Fibroblast of villous mesenchyme (primary cell): Measurements from ENCODE around the gene C20orf141. TPM values are rescaled to one million over a fixed set of nuclear protein-coding genes. Genes with fewer than 3 reads are reported as not detected.

Experiments used
- DNase-seq: peaks from one replicate; pipeline ENCODE4 v3.0.0-alpha.2; 2010; ENCODE audit warnings: low read depth
- H3K4me3 ChIP-seq: 2 replicates; pipeline ENCODE4 v1.5.1; 2011; ENCODE audit warnings: low read depth, mild to moderate bottlenecking, low read length
- CTCF ChIP-seq: IDR thresholded peaks from 2 replicates; pipeline ENCODE4 v1.5.1; 2012; ENCODE audit warnings: low read depth, mild to moderate bottlenecking, low read length; ENCODE audit not compliant: insufficient read depth
- total RNA-seq: library from RNA; depleted of rRNA; stranded (reverse); fragments of >200 nt; gene quantifications from 2 replicates; pipeline ENCODE4 v1.2.3, GENCODE V29; 2012

C20orf141 gene
- total RNA-seq, 1 donor = not detected

- H3K4me3 ChIP-seq = no peak overlapping the region
- TF ChIP-seq CTCF = no peak
- no peak for DNase-seq
Observed at GRCh38 chr20:2795451-2795850, 19.3 kb upstream of the C20orf141 start.

- DNase-seq = no peak
- no peak for TF ChIP-seq CTCF
- H3K4me3 ChIP-seq = no peak overlapping the region
Observed at GRCh38 chr20:2796011-2796660, 18.7 kb upstream of the C20orf141 start.

GRCh38 chr20:2797136-2797983, 17.4 kb upstream of the C20orf141 start:
- DNase-seq = no peak
- TF ChIP-seq CTCF = no peak
- no peak overlapping the region for H3K4me3 ChIP-seq

- no peak for DNase-seq
- TF ChIP-seq CTCF = no peak
- no peak overlapping the region for H3K4me3 ChIP-seq
Observed at GRCh38 chr20:2798095-2798805, 16.5 kb upstream of the C20orf141 start.

GRCh38 chr20:2798814-2799213, 16.0 kb upstream of the C20orf141 start:
- DNase-seq = no peak
- no peak for TF ChIP-seq CTCF
- H3K4me3 ChIP-seq = no peak overlapping the region

- no peak for DNase-seq
- no peak for TF ChIP-seq CTCF
- H3K4me3 ChIP-seq = peak overlapping the region; percentile 58
Observed at GRCh38 chr20:2799271-2799670, 15.5 kb upstream of the C20orf141 start.
